Activated T-cell treated with anti-CD3 and anti-CD28 coated beads, Interleukin-2, amount 50 U/mL, for 24 hours (primary cell): ENCODE measurements around the gene ATMIN.
A peak's percentile ranks its signal among the peaks of the same experiment; 100 is the strongest.

ENCODE experiments used
- DNase-seq: peaks from one replicate; pipeline ENCODE4 v3.0.0-alpha.2; 2020
- H3K27ac Mint-ChIP-seq: 2 replicates; pipeline ENCODE4 v1.8.0; 2020; ENCODE audit warnings: mild to moderate bottlenecking, mixed read lengths
- H3K27me3 Mint-ChIP-seq: 2 replicates; pipeline ENCODE4 v1.8.0; 2020; ENCODE audit warnings: mixed read lengths
- H3K36me3 Mint-ChIP-seq: 2 replicates; pipeline ENCODE4 v1.8.0; 2020; ENCODE audit warnings: low read depth, mixed read lengths
- H3K4me1 Mint-ChIP-seq: 2 replicates; pipeline ENCODE4 v1.8.0; 2020; ENCODE audit warnings: low read depth, mixed read lengths
- H3K4me3 Mint-ChIP-seq: 2 replicates; pipeline ENCODE4 v1.8.0; 2020; ENCODE audit warnings: mild to moderate bottlenecking, moderate library complexity, mixed read lengths
- H3K9me3 Mint-ChIP-seq: 2 replicates; pipeline ENCODE4 v1.8.0; 2020; ENCODE audit warnings: mixed read lengths

The ATMIN gene

GRCh38 chr16:81070979-81071378, 35.3 kb downstream of the ATMIN start:
- Mint-ChIP-seq H3K36me3 (no peaks in the 10 kb centered on the region), H3K4me3 (no peak overlapping the region), H3K9me3 (no peaks in the 10 kb centered on the region), H3K4me1 (peaks cover 2% of the 10 kb centered on the region), H3K27me3 (no peaks in the 10 kb centered on the region), H3K27ac (no peak overlapping the region)
- no peak for DNase-seq

- Mint-ChIP-seq H3K4me1 (no peaks in the 10 kb centered on the region), H3K36me3 (no peaks in the 10 kb centered on the region), H3K4me3 (no peak overlapping the region), H3K9me3 (no peaks in the 10 kb centered on the region), H3K27me3 (no peaks in the 10 kb centered on the region), H3K27ac (no peak overlapping the region)
- DNase-seq = no peak
These were observed 36.2 kb downstream of the ATMIN start for GRCh38 chr16:81071805-81072204.

- H3K4me1 Mint-ChIP-seq = peaks cover 5% of the 10 kb centered on the region
- no peaks in the 10 kb centered on the region for H3K36me3 Mint-ChIP-seq
- no peak for DNase-seq
- H3K9me3 Mint-ChIP-seq = no peaks in the 10 kb centered on the region
- H3K27ac Mint-ChIP-seq = no peak overlapping the region
- H3K27me3 Mint-ChIP-seq = no peaks in the 10 kb centered on the region
- no peak overlapping the region for H3K4me3 Mint-ChIP-seq
These were observed 38.1 kb downstream of the ATMIN start for GRCh38 chr16:81073560-81074330.

- peak; percentile 97 for DNase-seq
- peaks cover 3% of the 10 kb centered on the region for H3K36me3 Mint-ChIP-seq
- H3K4me3 Mint-ChIP-seq = no peak overlapping the region
- H3K27ac Mint-ChIP-seq = no peak overlapping the region
- H3K27me3 Mint-ChIP-seq = no peaks in the 10 kb centered on the region
- no peaks in the 10 kb centered on the region for H3K9me3 Mint-ChIP-seq
- peaks cover 5% of the 10 kb centered on the region for H3K4me1 Mint-ChIP-seq
These were observed 41.0 kb downstream of the ATMIN start for GRCh38 chr16:81076566-81077075.

- peak; percentile 100 for DNase-seq
- Mint-ChIP-seq H3K4me1 (peaks cover 5% of the 10 kb centered on the region), H3K27ac (no peak within 1 kb of the TSS), H3K27me3 (no peaks in the 10 kb centered on the region), H3K36me3 (peaks cover 3% of the 10 kb centered on the region), H3K4me3 (peak within 1 kb of the TSS; percentile 18), H3K9me3 (no peaks in the 10 kb centered on the region)
These were observed 41.7 kb downstream of the ATMIN start, which contains the start of gene C16orf46 for GRCh38 chr16:81077076-81077940. Gene C16orf46 (minus strand): TSS chr16:81077238. CDS start chr16:81063955, 13,283 bp downstream.

GRCh38 chr16:81080233-81080632, 44.6 kb downstream of the ATMIN start:
- Mint-ChIP-seq H3K27ac (no peak overlapping the region), H3K4me1 (peaks cover 5% of the 10 kb centered on the region), H3K9me3 (no peaks in the 10 kb centered on the region), H3K36me3 (peaks cover 16% of the 10 kb centered on the region), H3K4me3 (no peak overlapping the region), H3K27me3 (no peaks in the 10 kb centered on the region)
- DNase-seq = no peak

- peaks cover 18% of the 10 kb centered on the region for H3K36me3 Mint-ChIP-seq
These were observed 45.4 kb downstream of the ATMIN start for GRCh38 chr16:81081014-81081413.

GRCh38 chr16:81088836-81089235, 53.2 kb downstream of the ATMIN start:
- H3K4me1 Mint-ChIP-seq = peaks cover 6% of the 10 kb centered on the region
- no peaks in the 10 kb centered on the region for H3K27me3 Mint-ChIP-seq
- H3K36me3 Mint-ChIP-seq = peaks cover 54% of the 10 kb centered on the region
- H3K4me3 Mint-ChIP-seq = no peak overlapping the region
- H3K9me3 Mint-ChIP-seq = no peaks in the 10 kb centered on the region
- DNase-seq = no peak
- H3K27ac Mint-ChIP-seq = no peak overlapping the region

More at GRCh38 chr16:81081014-81081413, 45.4 kb downstream of the ATMIN start:
- no peak for DNase-seq
- Mint-ChIP-seq H3K4me1 (peaks cover 5% of the 10 kb centered on the region), H3K27ac (no peak overlapping the region), H3K4me3 (no peak overlapping the region), H3K27me3 (no peaks in the 10 kb centered on the region), H3K9me3 (no peaks in the 10 kb centered on the region)

GRCh38 chr16:81094771-81095251, 59.2 kb downstream of the ATMIN start:
- Mint-ChIP-seq H3K4me3 (peak overlapping the region; percentile 84), H3K9me3 (peaks cover 2% of the 10 kb centered on the region), H3K27ac (no peak overlapping the region), H3K36me3 (peaks cover 30% of the 10 kb centered on the region), H3K4me1 (peaks cover 21% of the 10 kb centered on the region), H3K27me3 (no peaks in the 10 kb centered on the region)
- DNase-seq = no peak

- peaks cover 23% of the 10 kb centered on the region for H3K36me3 Mint-ChIP-seq
- no peaks in the 10 kb centered on the region for H3K27me3 Mint-ChIP-seq
- peak overlapping the region; percentile 84 for H3K4me3 Mint-ChIP-seq
- peak overlapping the region; percentile 84 for H3K27ac Mint-ChIP-seq
- H3K4me1 Mint-ChIP-seq = peaks cover 21% of the 10 kb centered on the region
- DNase-seq = no peak
- H3K9me3 Mint-ChIP-seq = peaks cover 2% of the 10 kb centered on the region
These were observed 60.0 kb downstream of the ATMIN start for GRCh38 chr16:81095653-81095952.

- Mint-ChIP-seq H3K9me3 (peaks cover 2% of the 10 kb centered on the region), H3K4me1 (peaks cover 21% of the 10 kb centered on the region), H3K4me3 (peak within 1 kb of the TSS; percentile 84), H3K27me3 (no peaks in the 10 kb centered on the region), H3K36me3 (peaks cover 18% of the 10 kb centered on the region), H3K27ac (peak within 1 kb of the TSS; percentile 84)
- peak; percentile 98 for DNase-seq
These were observed 60.5 kb downstream of the ATMIN start, which contains the start of gene GCSH for GRCh38 chr16:81095953-81096714. Gene GCSH (minus strand): TSS chr16:81096395. CDS start chr16:81096278, 117 bp downstream.

GRCh38 chr16:81096715-81097208, 61.1 kb downstream of the ATMIN start:
- no peak for DNase-seq
- Mint-ChIP-seq H3K36me3 (peaks cover 17% of the 10 kb centered on the region), H3K4me3 (peak overlapping the region; percentile 69), H3K27ac (peak overlapping the region; percentile 56), H3K9me3 (peaks cover 2% of the 10 kb centered on the region), H3K27me3 (no peaks in the 10 kb centered on the region), H3K4me1 (peaks cover 21% of the 10 kb centered on the region)
